DND-41 (cell line): Measurements from ENCODE around the gene TREX2.
A peak's percentile ranks its signal among the peaks of the same experiment; 100 is the strongest.

Experiments used
- ATAC-seq: fragments of 200-7000 bp; cut with Tn5 transposase; 3 replicates; pipeline ENCODE4 v1.9.1; 2021; ENCODE audit warnings: low read depth; ENCODE audit not compliant: insufficient read depth
- DNase-seq: peaks from one replicate; pipeline ENCODE4 v3.0.0-alpha.2; 2020
- H2AFZ ChIP-seq: 2 replicates; pipeline ENCODE4 v1.6.0; 2012; ENCODE audit warnings: low read depth, low read length
- H3K27ac ChIP-seq: 2 replicates; pipeline ENCODE4 v1.5.1; 2012; ENCODE audit warnings: low read length, inconsistent platforms
- H3K27me3 ChIP-seq: fragments of 200-600 bp; sonication (generic); 2 replicates; pipeline ENCODE4 v1.6.0; 2012; ENCODE audit warnings: low read length, mild to moderate bottlenecking, inconsistent platforms; ENCODE audit not compliant: insufficient read depth, poor library complexity
- H3K36me3 ChIP-seq: 2 replicates; pipeline ENCODE4 v1.5.1; 2012; ENCODE audit warnings: low read length, inconsistent platforms; ENCODE audit not compliant: insufficient read depth
- H3K4me1 ChIP-seq: 2 replicates; pipeline ENCODE4 v1.5.1; 2012; ENCODE audit warnings: mild to moderate bottlenecking, low read length; ENCODE audit not compliant: insufficient read depth
- H3K4me2 ChIP-seq: 2 replicates; pipeline ENCODE4 v1.6.0; 2012; ENCODE audit warnings: mild to moderate bottlenecking, moderate library complexity, low read length, inconsistent platforms; ENCODE audit not compliant: insufficient read depth
- H3K4me3 ChIP-seq, 2 experiments: fragments of 200-600 bp in 1 of 2; shearing (Covaris generic) in 1 of 2; 2 replicates each; pipeline ENCODE4 v1.5.1; 2012 to 2016; ENCODE audit warnings: inconsistent platforms in 2 of 2, low read length in 2 of 2, mild to moderate bottlenecking in 2 of 2, low read depth in 1 of 2, moderate library complexity in 1 of 2
- H3K79me2 ChIP-seq: 2 replicates; pipeline ENCODE4 v1.6.0; 2012; ENCODE audit warnings: low read length, inconsistent platforms; ENCODE audit not compliant: insufficient read depth
- H3K9ac ChIP-seq: 2 replicates; pipeline ENCODE4 v1.6.0; 2012; ENCODE audit warnings: low read depth, mild to moderate bottlenecking, inconsistent platforms, low read length, moderate library complexity
- H3K9me3 ChIP-seq: 2 replicates; pipeline ENCODE4 v1.5.1; 2012; ENCODE audit warnings: low read length, moderate library complexity, mild to moderate bottlenecking, inconsistent platforms; ENCODE audit not compliant: insufficient read depth, severe bottlenecking
- H4K20me1 ChIP-seq: 2 replicates; pipeline ENCODE4 v1.6.0; 2012; ENCODE audit warnings: low read length; ENCODE audit not compliant: insufficient read depth
- EZH2 ChIP-seq: IDR thresholded peaks from 3 replicates; pipeline ENCODE4 v1.6.1; 2012; ENCODE audit warnings: borderline replicate concordance, low read depth, mild to moderate bottlenecking, moderate library complexity, low read length, inconsistent platforms; ENCODE audit not compliant: severe bottlenecking
- TF ChIP-seq, protein P1 (sequence below): IDR thresholded peaks from 2 replicates; pipeline ENCODE4 v1.5.1; 2012; ENCODE audit warnings: borderline replicate concordance, low read length, moderate library complexity, mild to moderate bottlenecking; ENCODE audit not compliant: poor library complexity, severe bottlenecking; ENCODE audit errors: extremely low read depth

The TREX2 gene

DNA sequence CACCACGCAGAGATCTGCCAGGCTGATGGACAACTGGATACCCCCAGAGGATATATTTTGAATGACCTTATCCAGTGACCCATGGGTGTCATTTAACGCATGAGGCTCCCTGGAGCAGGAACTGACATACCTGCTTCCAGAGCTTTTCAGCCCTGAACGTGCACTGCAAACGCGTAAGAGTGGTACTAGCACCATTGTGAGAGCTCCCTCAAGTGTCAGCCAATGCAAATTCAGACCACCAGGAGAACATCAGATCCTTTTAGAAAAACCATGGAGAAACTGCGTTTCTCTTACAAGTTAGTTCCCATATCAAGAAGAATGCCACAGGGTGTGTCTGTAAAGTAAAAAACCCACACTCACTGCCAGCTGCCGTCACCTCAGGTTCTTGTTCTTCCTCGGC, 7.3 kb downstream of the TREX2 start:
- Histone ChIP-seq H3K4me2 (no peak overlapping the region), H3K9ac (no peak overlapping the region), H3K27ac (no peak overlapping the region), H3K9me3 (no peaks in the 10 kb centered on the region), H3K36me3 (no peaks in the 10 kb centered on the region), H3K27me3 (no peaks in the 10 kb centered on the region), H3K4me3 (no peak overlapping the region), H2AFZ (no peak overlapping the region), H4K20me1 (no peaks in the 10 kb centered on the region), H3K79me2 (no peaks in the 10 kb centered on the region), H3K4me1 (no peaks in the 10 kb centered on the region)
- DNase-seq (no peak), ATAC-seq (no peak)
- TF ChIP-seq EZH2, result no peak
- TF ChIP-seq, protein P1, sequence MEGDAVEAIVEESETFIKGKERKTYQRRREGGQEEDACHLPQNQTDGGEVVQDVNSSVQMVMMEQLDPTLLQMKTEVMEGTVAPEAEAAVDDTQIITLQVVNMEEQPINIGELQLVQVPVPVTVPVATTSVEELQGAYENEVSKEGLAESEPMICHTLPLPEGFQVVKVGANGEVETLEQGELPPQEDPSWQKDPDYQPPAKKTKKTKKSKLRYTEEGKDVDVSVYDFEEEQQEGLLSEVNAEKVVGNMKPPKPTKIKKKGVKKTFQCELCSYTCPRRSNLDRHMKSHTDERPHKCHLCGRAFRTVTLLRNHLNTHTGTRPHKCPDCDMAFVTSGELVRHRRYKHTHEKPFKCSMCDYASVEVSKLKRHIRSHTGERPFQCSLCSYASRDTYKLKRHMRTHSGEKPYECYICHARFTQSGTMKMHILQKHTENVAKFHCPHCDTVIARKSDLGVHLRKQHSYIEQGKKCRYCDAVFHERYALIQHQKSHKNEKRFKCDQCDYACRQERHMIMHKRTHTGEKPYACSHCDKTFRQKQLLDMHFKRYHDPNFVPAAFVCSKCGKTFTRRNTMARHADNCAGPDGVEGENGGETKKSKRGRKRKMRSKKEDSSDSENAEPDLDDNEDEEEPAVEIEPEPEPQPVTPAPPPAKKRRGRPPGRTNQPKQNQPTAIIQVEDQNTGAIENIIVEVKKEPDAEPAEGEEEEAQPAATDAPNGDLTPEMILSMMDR, result peak; percentile 9

DNA sequence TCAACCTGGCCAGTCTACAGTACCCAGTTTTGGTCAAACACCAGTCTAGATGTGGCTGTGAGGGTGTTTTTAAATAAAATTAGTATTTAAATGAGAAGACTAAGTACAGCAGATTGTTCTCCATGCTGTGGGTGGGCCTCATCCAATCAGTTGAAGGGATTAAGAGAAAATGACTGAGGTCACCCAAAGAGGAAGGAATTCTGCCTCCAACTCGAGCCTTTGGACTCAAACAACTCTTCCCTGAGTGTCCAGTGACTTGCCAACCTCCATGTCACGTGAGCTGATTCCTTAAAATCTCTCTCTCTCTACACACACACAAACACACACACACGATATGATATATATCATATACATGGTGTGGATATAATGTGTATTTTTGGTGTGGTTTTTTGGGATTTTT, 10.0 kb downstream of the TREX2 start:
- H3K9ac ChIP-seq, result no peak overlapping the region
- DNase-seq, result no peak
- no peaks in the 10 kb centered on the region for H3K79me2 ChIP-seq
- no peaks in the 10 kb centered on the region for H4K20me1 ChIP-seq
- TF ChIP-seq, protein P1, result no peak
- TF ChIP-seq EZH2, result no peak
- H3K4me1 ChIP-seq, result no peaks in the 10 kb centered on the region
- H3K36me3 ChIP-seq, result no peaks in the 10 kb centered on the region
- no peaks in the 10 kb centered on the region for H3K9me3 ChIP-seq
- ATAC-seq, result no peak
- no peak overlapping the region for H3K4me3 ChIP-seq
- H2AFZ ChIP-seq, result no peak overlapping the region
- H3K4me2 ChIP-seq, result no peak overlapping the region
- no peaks in the 10 kb centered on the region for H3K27me3 ChIP-seq
- no peak overlapping the region for H3K27ac ChIP-seq

DNA sequence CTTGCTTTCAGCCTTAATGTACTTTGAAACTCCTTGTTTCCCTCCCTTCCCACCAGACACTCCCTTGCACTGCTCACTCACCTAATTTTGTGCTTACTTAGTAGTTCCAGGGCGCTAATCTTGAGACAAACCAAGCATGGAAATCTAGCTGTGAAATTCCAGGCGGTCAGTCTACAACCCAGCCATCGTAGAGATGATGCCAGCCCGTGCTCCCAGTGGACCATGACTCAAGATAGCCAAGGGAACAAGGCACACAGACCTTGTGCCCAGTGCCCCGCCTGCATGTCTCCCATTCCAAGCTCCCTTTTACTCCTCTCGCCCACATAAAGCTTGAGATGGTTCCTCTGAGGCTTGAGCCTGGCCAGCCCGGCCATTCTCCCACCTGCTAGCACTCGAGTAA, 11.1 kb downstream of the TREX2 start:
- Histone ChIP-seq H3K9me3 (no peaks in the 10 kb centered on the region), H3K4me2 (no peak overlapping the region), H3K9ac (no peak overlapping the region), H3K79me2 (no peaks in the 10 kb centered on the region), H3K27me3 (no peaks in the 10 kb centered on the region), H3K27ac (no peak overlapping the region), H3K4me3 (no peak overlapping the region), H4K20me1 (no peaks in the 10 kb centered on the region), H3K36me3 (no peaks in the 10 kb centered on the region), H2AFZ (no peak overlapping the region), H3K4me1 (no peaks in the 10 kb centered on the region)
- DNase-seq (no peak), ATAC-seq (no peak)
- TF ChIP-seq, protein P1, result no peak
- TF ChIP-seq EZH2, result no peak

DNA sequence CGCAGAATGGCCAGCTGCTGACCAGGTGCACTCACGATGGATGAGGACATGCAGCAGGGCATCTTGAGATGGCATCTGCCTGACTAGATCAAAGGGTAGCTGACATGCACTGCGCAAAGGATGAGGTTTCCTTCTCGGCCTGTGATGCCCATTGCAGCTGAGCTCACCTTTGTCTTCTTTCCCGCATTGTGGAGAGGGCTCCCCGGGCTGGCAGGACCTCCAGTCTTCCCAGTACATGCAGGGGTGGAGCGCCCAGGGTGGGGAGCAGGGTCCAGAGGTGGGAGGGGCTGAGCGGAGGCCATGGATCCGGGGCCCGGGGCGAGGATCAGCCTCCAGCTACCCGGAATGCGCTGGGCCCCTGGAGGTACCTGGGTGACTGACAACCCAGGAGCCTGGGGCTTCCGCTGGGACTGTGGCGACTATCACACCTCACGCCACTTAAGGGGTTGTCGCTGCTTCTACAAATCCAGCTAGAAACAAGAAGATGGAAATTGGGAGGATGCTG, 12.0 kb downstream of the TREX2 start:
- no peak for TF ChIP-seq EZH2
- Histone ChIP-seq H3K9ac (no peak overlapping the region), H3K27ac (no peak overlapping the region), H3K36me3 (no peaks in the 10 kb centered on the region), H2AFZ (no peak overlapping the region), H3K4me2 (no peak overlapping the region), H3K9me3 (no peaks in the 10 kb centered on the region), H4K20me1 (no peaks in the 10 kb centered on the region), H3K4me1 (no peaks in the 10 kb centered on the region), H3K27me3 (no peaks in the 10 kb centered on the region), H3K79me2 (no peaks in the 10 kb centered on the region), H3K4me3 (no peak overlapping the region)
- ATAC-seq (no peak), DNase-seq (no peak)
